ENCODE measurements around the gene PTPRH. TPM values are rescaled to one million over a fixed set of nuclear protein-coding genes. Genes with fewer than 3 reads are reported as not detected.

Gene PTPRH
- total and polyA plus RNA-seq, 8 donors, result 5.1 to 15.3 (median 8.1) TPM

- WGBS, 2 donors, result 84 to 93% methylated on average over 10 to 12 of the region's 12 CpGs
- no peak overlapping the region for H3K4me3 ChIP-seq
- H3K27ac ChIP-seq, result no peak overlapping the region
- DNase-seq (peak in 1 of 6 donors; percentile 12), FAIRE-seq (no peak), ATAC-seq (no peak)
- intact Hi-C loops (cut with DNase I), result no loop called here
- H3K4me1 ChIP-seq, result no peaks in the 10 kb centered on the region
- no peaks in the 10 kb centered on the region for H3K9me3 ChIP-seq
- H3K36me3 ChIP-seq, result peaks cover 0 to 50% (median 11%) of the 10 kb centered on the region in 3 donors
- no peaks in the 10 kb centered on the region for H3K27me3 ChIP-seq
- TF ChIP-seq CTCF (IDR thresholded peaks at IDR 0.05), result no peak
These were observed 22.9 kb upstream of the PTPRH start for GRCh38 chr19:55232286-55232602.

GRCh38 chr19:55231391-55232285 lies 22.3 kb upstream of the PTPRH start:
- H3K4me3 ChIP-seq, result no peak overlapping the region
- no peaks in the 10 kb centered on the region for H3K9me3 ChIP-seq
- FAIRE-seq (no peak), ATAC-seq (no peak), DNase-seq (peak in 2 of 6 donors; percentile 12 to 63)
- intact Hi-C loops (cut with DNase I), result no loop called here
- H3K27ac ChIP-seq, result no peak overlapping the region
- whole genome bisulfite sequencing, 2 donors, result 93 to 94% methylated on average over 30 of the region's 30 CpGs
- no peaks in the 10 kb centered on the region for H3K27me3 ChIP-seq
- no peaks in the 10 kb centered on the region for H3K4me1 ChIP-seq
- TF ChIP-seq CTCF (IDR thresholded peaks at IDR 0.05), result no peak
- peaks cover 0 to 49% (median 11%) of the 10 kb centered on the region in 3 donors for H3K36me3 ChIP-seq

GRCh38 chr19:55230780-55231179 lies 21.5 kb upstream of the PTPRH start:
- DNase-seq (peak in 1 of 6 donors; percentile 21), ATAC-seq (no peak), FAIRE-seq (no peak)
- Histone ChIP-seq H3K4me3 (no peak overlapping the region), H3K27ac (no peak overlapping the region), H3K27me3 (no peaks in the 10 kb centered on the region), H3K4me1 (no peaks in the 10 kb centered on the region), H3K36me3 (peaks cover 0 to 40% (median 7%) of the 10 kb centered on the region in 3 donors), H3K9me3 (no peaks in the 10 kb centered on the region)
- TF ChIP-seq CTCF (IDR thresholded peaks at IDR 0.05), result no peak
- intact Hi-C loops (cut with DNase I), result no loop called here
- WGBS, 2 donors, result 92 to 94% methylated on average over 12 to 13 of the region's 13 CpGs

GRCh38 chr19:55230329-55230728 lies 21.0 kb upstream of the PTPRH start:
- no peaks in the 10 kb centered on the region for H3K9me3 ChIP-seq
- no peaks in the 10 kb centered on the region for H3K27me3 ChIP-seq
- DNase-seq (peak in 1 of 6 donors; percentile 10), FAIRE-seq (no peak), ATAC-seq (no peak)
- no peak for TF ChIP-seq CTCF (IDR thresholded peaks at IDR 0.05)
- H3K4me3 ChIP-seq, result no peak overlapping the region
- no peaks in the 10 kb centered on the region for H3K4me1 ChIP-seq
- intact Hi-C loops (cut with DNase I), result no loop called here
- peaks cover 0 to 39% (median 7%) of the 10 kb centered on the region in 3 donors for H3K36me3 ChIP-seq
- H3K27ac ChIP-seq, result no peak overlapping the region
- WGBS, 2 donors, result 73 to 87% methylated on average over 9 to 13 of the region's 13 CpGs

GRCh38 chr19:55229789-55230182 lies 20.5 kb upstream of the PTPRH start:
- Histone ChIP-seq H3K4me1 (no peaks in the 10 kb centered on the region), H3K36me3 (peaks cover 0 to 35% (median 7%) of the 10 kb centered on the region in 3 donors), H3K9me3 (no peaks in the 10 kb centered on the region), H3K4me3 (no peak overlapping the region), H3K27me3 (no peaks in the 10 kb centered on the region), H3K27ac (no peak overlapping the region)
- no peak for FAIRE-seq
- WGBS, 2 donors, result 84 to 86% methylated on average over 17 of the region's 17 CpGs
- ATAC-seq, result no peak
- peak in 2 of 6 donors; percentile 30 to 67 for DNase-seq
- intact Hi-C loops (cut with DNase I), result no loop called here
- TF ChIP-seq CTCF (IDR thresholded peaks at IDR 0.05), result no peak

Measured in pancreas (tissue), 10 donors.